GM08714 (cell line): ENCODE results near the gene PLA2G7.

ENCODE experiments used
- H3K4me3 ChIP-seq: fragments of 200-500 bp; sonication (Bioruptor generic); 2 replicates; pipeline ENCODE4 v1.5.1; 2014; ENCODE audit warnings: mild to moderate bottlenecking, low read length, inconsistent platforms
- ZNF274 ChIP-seq: IDR thresholded peaks from 2 replicates; pipeline ENCODE4 v1.6.1; 2012; ENCODE audit warnings: mild to moderate bottlenecking, low read depth, low read length

The PLA2G7 gene

GRCh38 chr6:46735720-46736031 lies 501 bp upstream of the PLA2G7 start:
- no peak overlapping the region for H3K4me3 ChIP-seq
- TF ChIP-seq ZNF274: no peak

DNA sequence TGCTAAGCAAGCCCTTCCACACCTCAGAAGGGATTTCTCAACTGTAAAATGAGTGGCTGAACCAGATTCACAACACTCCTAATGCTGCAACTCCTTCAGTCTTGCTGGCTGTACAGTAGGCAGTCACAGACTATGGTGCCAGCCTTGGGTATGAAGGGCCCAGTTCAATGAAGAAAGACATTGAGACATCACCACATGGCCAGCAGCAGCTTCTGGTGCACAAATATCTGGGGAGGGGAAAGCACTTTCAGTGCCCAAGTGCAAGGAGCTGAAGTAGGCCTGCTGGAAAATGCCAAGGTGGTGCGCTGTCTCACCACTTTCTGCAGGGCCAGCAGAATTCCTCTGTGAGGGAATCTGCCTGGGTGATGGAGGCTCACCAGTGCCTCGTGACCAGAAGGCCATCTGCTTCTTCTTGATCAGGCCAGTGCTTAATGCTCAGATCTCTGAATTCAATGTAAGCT lies 1.8 kb downstream of the PLA2G7 start:
- TF ChIP-seq ZNF274: no peak
- no peak overlapping the region for H3K4me3 ChIP-seq

- no peak overlapping the region for H3K4me3 ChIP-seq
- no peak for TF ChIP-seq ZNF274
Observed at GRCh38 chr6:46730921-46731461, 4.2 kb downstream of the PLA2G7 start.

GRCh38 chr6:46729787-46730326 lies 5.3 kb downstream of the PLA2G7 start:
- TF ChIP-seq ZNF274: no peak
- no peak overlapping the region for H3K4me3 ChIP-seq

GRCh38 chr6:46720401-46720800 lies 14.8 kb downstream of the PLA2G7 start:
- no peak for TF ChIP-seq ZNF274
- H3K4me3 ChIP-seq: no peak overlapping the region

GRCh38 chr6:46719099-46719498 lies 16.1 kb downstream of the PLA2G7 start:
- TF ChIP-seq ZNF274: no peak
- H3K4me3 ChIP-seq: no peak overlapping the region

GRCh38 chr6:46715141-46715540 lies 20.0 kb downstream of the PLA2G7 start:
- H3K4me3 ChIP-seq: no peak overlapping the region
- no peak for TF ChIP-seq ZNF274

DNA sequence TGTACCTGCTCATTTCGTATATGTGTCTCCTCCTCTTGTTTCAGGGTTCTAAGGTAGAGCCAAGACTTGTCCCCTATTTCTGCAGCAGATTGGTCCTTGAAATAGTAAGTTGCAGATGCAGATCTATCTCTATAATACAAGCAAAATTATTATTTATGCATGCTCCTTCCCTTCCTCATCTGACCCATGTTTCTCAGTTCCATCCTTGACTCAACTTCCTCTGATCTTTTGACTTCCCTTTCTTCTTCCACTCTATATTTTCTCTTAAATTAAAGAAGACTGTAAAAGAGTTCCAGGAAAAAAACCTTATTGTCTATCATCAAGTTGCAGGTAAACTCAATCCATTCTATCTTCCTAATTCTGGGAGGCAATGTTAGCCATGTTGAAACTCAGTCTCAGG lies 23.7 kb downstream of the PLA2G7 start:
- H3K4me3 ChIP-seq: no peak overlapping the region
- TF ChIP-seq ZNF274: no peak

GRCh38 chr6:46706464-46706863 lies 28.7 kb downstream of the PLA2G7 start:
- H3K4me3 ChIP-seq: no peak overlapping the region
- TF ChIP-seq ZNF274: no peak

- no peak for TF ChIP-seq ZNF274
- no peak overlapping the region for H3K4me3 ChIP-seq
Observed at GRCh38 chr6:46704562-46704961, 30.6 kb downstream of the PLA2G7 start.

GRCh38 chr6:46699970-46700369 lies 35.2 kb downstream of the PLA2G7 start:
- no peak for TF ChIP-seq ZNF274
- H3K4me3 ChIP-seq: no peak overlapping the region

DNA sequence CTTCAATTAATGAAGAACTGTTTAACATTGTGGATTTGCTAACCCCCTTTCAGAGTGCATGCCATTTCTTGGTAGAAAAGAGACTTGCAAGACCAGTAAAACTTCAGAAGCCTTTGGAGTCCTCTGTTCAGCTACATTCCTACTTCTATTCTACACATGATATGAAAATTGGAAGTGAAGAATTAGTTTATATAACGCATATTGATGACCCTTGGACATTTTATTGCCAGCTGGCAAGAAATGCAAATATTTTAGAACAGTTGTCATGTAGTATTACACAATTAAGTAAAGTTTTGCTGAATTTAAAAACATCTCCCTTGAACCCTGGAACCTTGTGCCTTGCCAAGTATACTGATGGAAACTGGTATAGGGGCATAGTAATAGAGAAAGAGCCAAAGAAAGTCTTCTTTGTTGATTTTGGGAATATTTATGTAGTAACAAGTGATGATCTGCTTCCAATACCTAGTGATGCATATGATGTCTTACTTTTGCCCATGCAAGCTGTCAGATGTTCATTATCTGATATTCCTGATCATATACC lies 44.2 kb downstream of the PLA2G7 start:
- H3K4me3 ChIP-seq: no peak overlapping the region
- no peak for TF ChIP-seq ZNF274

DNA sequence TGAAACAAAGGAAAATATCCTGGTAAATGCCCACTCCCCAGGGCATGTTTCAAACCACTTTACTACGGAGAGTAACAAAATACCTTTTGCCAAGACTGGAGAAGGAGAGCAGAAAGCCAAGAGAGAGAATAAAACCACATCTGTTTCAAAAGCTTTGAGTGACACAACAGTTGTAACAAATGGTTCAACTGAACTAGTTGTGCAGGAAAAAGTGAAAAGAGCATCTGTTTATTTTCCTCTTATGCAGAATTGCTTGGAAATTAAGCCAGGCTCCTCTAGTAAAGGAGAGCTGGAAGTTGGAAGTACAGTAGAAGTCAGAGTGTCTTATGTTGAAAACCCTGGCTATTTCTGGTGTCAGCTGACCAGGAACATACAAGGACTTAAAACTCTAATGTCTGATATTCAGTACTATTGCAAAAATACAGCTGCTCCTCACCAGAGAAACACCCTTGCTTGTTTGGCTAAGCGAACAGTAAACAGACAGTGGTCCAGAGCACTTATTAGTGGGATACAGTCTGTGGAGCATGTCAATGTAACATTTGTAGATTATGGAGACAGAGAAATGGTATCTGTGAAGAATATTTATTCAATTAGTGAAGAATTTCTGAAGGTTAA lies 44.9 kb downstream of the PLA2G7 start:
- H3K4me3 ChIP-seq: no peak overlapping the region
- no peak for TF ChIP-seq ZNF274

- TF ChIP-seq ZNF274: no peak
Observed at GRCh38 chr6:46689657-46690056, 45.5 kb downstream of the PLA2G7 start.

GRCh38 chr6:46688966-46689335 lies 46.2 kb downstream of the PLA2G7 start:
- no peak overlapping the region for H3K4me3 ChIP-seq
- TF ChIP-seq ZNF274: no peak

More at GRCh38 chr6:46689657-46690056, 45.5 kb downstream of the PLA2G7 start:
- H3K4me3 ChIP-seq: no peak overlapping the region
